ENCODE results near the gene CAPN12.

Gene CAPN12

GRCh38 chr19:38709119-38709518 is 35.2 kb downstream of the CAPN12 start:
- H3K27ac ChIP-seq (ENCODE audit: low read depth, low read length, severe bottlenecking) = no peak overlapping the region
- WGBS, 2 experiments (ENCODE audit: insufficient coverage in 2 of 2) = 94 to 98% methylated on average over 10 of the region's 10 CpGs
- H3K9me3 ChIP-seq (ENCODE audit: control insufficient read depth, low read length) = no peaks in the 10 kb centered on the region
- H3K4me3 ChIP-seq (ENCODE audit: extremely low read depth, insufficient read depth, low read length, poor library complexity, severe bottlenecking) = no peak overlapping the region
- H3K36me3 ChIP-seq (ENCODE audit: control insufficient read depth, insufficient read depth, low read length) = peaks cover 99% of the 10 kb centered on the region
- H3K4me1 ChIP-seq (ENCODE audit: control insufficient read depth, insufficient read depth, low read length, poor library complexity, severe bottlenecking) = peaks cover 4% of the 10 kb centered on the region

DNA sequence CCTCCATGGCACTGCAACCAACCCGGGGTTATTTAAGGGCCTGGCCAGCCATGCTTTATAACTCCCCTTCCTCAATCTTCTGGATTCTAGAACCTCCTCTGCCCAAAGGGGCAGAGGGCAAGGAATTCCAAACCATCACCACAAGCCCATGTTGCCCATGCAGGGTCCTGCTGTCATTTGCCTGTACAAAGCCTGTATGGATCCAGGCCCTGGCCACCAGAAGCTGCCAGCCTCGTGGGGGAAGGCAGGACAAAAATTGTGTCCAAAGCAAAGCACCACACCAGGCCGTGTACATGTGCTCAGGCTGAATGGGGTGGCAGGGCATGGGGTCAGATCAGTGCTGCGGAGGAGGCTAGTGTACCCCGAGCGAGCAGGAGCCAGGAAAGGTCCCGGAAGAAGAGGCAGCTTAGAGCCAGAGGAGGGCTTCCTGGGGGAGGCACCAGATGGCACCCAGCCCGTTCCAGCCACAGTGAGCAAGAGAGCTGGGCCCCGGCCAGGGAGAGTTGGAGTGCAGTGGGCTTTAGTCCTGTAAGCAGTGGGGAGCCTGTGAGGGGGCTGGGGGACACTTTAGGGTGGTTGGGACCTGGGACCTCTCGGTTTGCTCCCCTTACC is 35.8 kb downstream of the CAPN12 start:
- Histone ChIP-seq H3K4me1 (ENCODE audit: control insufficient read depth, insufficient read depth, low read length, poor library complexity, severe bottlenecking) (peaks cover 4% of the 10 kb centered on the region), H3K4me3 (ENCODE audit: extremely low read depth, insufficient read depth, low read length, poor library complexity, severe bottlenecking) (no peak overlapping the region), H3K27ac (ENCODE audit: low read depth, low read length, severe bottlenecking) (no peak overlapping the region), H3K36me3 (ENCODE audit: control insufficient read depth, insufficient read depth, low read length) (peaks cover 99% of the 10 kb centered on the region), H3K9me3 (ENCODE audit: control insufficient read depth, low read length) (no peaks in the 10 kb centered on the region)
- 92 to 94% methylated on average over 6 to 9 of the region's 10 CpGs for WGBS, 2 experiments (ENCODE audit: insufficient coverage in 2 of 2)

DNA sequence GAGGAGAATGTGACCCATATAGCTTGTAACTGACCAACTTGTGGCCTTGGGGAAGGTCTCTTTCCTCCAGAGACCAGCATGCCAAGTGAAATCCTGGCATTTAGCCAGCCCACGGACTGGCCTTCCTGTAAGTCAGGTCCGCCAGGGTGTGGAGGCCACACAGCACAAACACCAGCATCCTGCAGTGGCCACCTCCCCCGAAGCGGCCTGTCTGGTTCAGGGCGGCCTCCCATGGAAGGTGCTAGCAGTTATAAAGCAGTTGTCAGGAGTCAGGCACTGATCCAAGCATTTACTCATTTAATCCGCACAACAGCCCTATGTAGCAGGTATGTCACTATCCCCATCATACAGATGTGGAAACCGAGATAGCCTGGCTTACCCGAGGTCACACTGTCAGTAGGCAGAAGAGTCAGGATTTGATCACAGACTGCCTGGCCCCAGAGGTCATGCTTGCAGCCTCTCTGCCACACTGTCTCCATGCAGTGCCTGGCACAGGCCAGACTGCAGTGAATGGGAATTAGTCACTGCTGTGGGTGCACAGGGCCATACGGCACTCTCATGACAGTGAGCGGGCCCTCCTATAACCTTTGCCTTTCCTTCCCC is 36.7 kb downstream of the CAPN12 start:
- WGBS, 2 experiments (ENCODE audit: insufficient coverage in 2 of 2) = 95 to 98% methylated on average over 9 of the region's 10 CpGs
- Histone ChIP-seq H3K27ac (ENCODE audit: low read depth, low read length, severe bottlenecking) (no peak overlapping the region), H3K9me3 (ENCODE audit: control insufficient read depth, low read length) (no peaks in the 10 kb centered on the region), H3K4me1 (ENCODE audit: control insufficient read depth, insufficient read depth, low read length, poor library complexity, severe bottlenecking) (peaks cover 4% of the 10 kb centered on the region), H3K4me3 (ENCODE audit: extremely low read depth, insufficient read depth, low read length, poor library complexity, severe bottlenecking) (no peak overlapping the region), H3K36me3 (ENCODE audit: control insufficient read depth, insufficient read depth, low read length) (peaks cover 99% of the 10 kb centered on the region)

DNA sequence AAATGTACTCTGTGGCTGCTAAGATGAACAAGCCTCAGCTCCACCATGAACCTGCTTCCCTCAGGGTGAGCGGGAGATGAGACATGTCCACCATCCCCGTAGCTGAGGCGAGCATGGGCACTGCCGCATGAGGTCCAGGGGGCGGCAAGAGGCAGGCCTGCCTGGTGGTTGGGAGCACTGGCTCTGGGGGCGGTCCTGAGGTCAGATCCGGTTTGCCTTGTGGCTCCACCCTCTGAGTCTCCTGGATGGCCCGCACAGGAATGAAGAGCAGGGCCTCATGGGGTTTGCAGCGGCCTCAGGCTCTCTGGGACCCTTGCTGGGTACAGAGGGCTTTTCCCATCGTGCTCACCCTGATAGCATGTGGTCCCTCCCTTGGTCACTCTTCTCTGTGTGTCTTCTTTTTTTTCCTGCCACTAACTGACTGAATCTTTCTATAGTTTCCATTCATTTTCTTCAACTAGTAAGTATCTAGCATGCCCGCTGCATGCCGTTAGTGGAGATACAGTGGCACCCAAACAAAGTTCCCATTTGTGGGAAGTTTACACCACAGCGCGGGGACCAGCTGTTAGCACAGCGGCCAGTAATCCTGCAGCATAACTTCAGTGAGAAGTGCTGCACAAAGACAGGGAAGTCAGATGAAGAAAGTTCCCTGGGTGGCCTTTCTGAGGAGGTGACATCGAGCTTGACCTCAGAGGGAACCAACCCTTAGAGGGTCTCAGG is 37.3 kb downstream of the CAPN12 start:
- Histone ChIP-seq H3K4me3 (ENCODE audit: extremely low read depth, insufficient read depth, low read length, poor library complexity, severe bottlenecking) (no peak overlapping the region), H3K27ac (ENCODE audit: low read depth, low read length, severe bottlenecking) (no peak overlapping the region), H3K9me3 (ENCODE audit: control insufficient read depth, low read length) (no peaks in the 10 kb centered on the region), H3K36me3 (ENCODE audit: control insufficient read depth, insufficient read depth, low read length) (peaks cover 100% of the 10 kb centered on the region), H3K4me1 (ENCODE audit: control insufficient read depth, insufficient read depth, low read length, poor library complexity, severe bottlenecking) (peaks cover 4% of the 10 kb centered on the region)
- 91% methylated on average over 15 to 16 of the region's 16 CpGs for WGBS, 2 experiments (ENCODE audit: insufficient coverage in 2 of 2)

GRCh38 chr19:38705197-38706019 is 38.9 kb downstream of the CAPN12 start:
- Histone ChIP-seq H3K36me3 (ENCODE audit: control insufficient read depth, insufficient read depth, low read length) (peaks cover 100% of the 10 kb centered on the region), H3K9me3 (ENCODE audit: control insufficient read depth, low read length) (no peaks in the 10 kb centered on the region), H3K4me3 (ENCODE audit: extremely low read depth, insufficient read depth, low read length, poor library complexity, severe bottlenecking) (no peak overlapping the region), H3K27ac (ENCODE audit: low read depth, low read length, severe bottlenecking) (no peak overlapping the region), H3K4me1 (ENCODE audit: control insufficient read depth, insufficient read depth, low read length, poor library complexity, severe bottlenecking) (no peaks in the 10 kb centered on the region)
- 95 to 96% methylated on average over 20 to 22 of the region's 22 CpGs for WGBS, 2 experiments (ENCODE audit: insufficient coverage in 2 of 2)

- Histone ChIP-seq H3K27ac (ENCODE audit: low read depth, low read length, severe bottlenecking) (no peak overlapping the region), H3K9me3 (ENCODE audit: control insufficient read depth, low read length) (no peaks in the 10 kb centered on the region), H3K4me3 (ENCODE audit: extremely low read depth, insufficient read depth, low read length, poor library complexity, severe bottlenecking) (no peak overlapping the region), H3K36me3 (ENCODE audit: control insufficient read depth, insufficient read depth, low read length) (peaks cover 99% of the 10 kb centered on the region), H3K4me1 (ENCODE audit: control insufficient read depth, insufficient read depth, low read length, poor library complexity, severe bottlenecking) (no peaks in the 10 kb centered on the region)
- 96% methylated on average over 11 to 13 of the region's 13 CpGs for WGBS, 2 experiments (ENCODE audit: insufficient coverage in 2 of 2)
Observed at GRCh38 chr19:38704488-38705026, 39.7 kb downstream of the CAPN12 start.

DNA sequence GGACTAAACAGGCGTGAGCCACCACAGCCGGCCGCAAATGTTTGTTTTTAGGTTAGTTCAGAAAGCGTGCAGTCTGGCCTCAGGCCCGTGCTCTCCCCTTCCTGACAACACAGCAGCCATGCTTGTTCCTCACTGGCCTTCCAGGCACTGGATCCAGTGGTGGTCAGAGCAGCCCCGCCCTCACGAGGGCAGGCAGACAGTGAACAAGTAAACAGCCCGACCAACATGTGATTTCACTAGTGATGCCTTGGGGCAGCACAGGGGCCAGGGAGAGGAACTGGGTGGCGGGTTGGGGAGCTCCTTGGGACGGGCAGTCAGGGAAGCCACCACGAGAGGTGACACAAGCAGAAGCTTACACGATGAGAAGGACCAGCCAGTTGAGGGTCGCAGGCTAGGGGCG is 40.8 kb downstream of the CAPN12 start:
- Histone ChIP-seq H3K27ac (ENCODE audit: low read depth, low read length, severe bottlenecking) (no peak overlapping the region), H3K4me3 (ENCODE audit: extremely low read depth, insufficient read depth, low read length, poor library complexity, severe bottlenecking) (no peak overlapping the region), H3K36me3 (ENCODE audit: control insufficient read depth, insufficient read depth, low read length) (peaks cover 99% of the 10 kb centered on the region), H3K9me3 (ENCODE audit: control insufficient read depth, low read length) (no peaks in the 10 kb centered on the region), H3K4me1 (ENCODE audit: control insufficient read depth, insufficient read depth, low read length, poor library complexity, severe bottlenecking) (peaks cover 3% of the 10 kb centered on the region)
- 95% methylated on average over 11 to 14 of the region's 14 CpGs for WGBS, 2 experiments (ENCODE audit: insufficient coverage in 2 of 2)

DNA sequence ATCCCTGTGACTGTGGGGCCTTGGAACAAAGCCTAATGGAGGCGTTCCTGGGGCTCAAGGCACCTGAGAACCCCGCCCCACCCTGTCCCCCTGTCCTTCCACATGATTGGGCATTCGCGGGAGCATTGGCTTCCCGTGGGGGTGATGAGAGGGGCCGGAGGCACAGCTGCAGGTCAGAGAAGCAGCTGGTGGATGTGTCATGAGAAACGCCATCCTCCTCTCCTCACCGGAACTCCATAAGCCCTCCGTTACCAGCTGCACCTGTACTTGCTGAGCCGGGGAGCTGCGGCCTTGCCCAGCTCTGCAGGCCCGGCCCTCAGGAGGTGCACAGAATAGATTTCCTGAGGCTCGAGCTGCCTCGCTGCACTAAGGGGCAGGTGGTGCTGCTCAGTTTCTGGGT is 42.0 kb downstream of the CAPN12 start:
- no peaks in the 10 kb centered on the region for H3K9me3 ChIP-seq (ENCODE audit: control insufficient read depth, low read length)
- H3K27ac ChIP-seq (ENCODE audit: low read depth, low read length, severe bottlenecking) = no peak overlapping the region
- no peak overlapping the region for H3K4me3 ChIP-seq (ENCODE audit: extremely low read depth, insufficient read depth, low read length, poor library complexity, severe bottlenecking)
- H3K36me3 ChIP-seq (ENCODE audit: control insufficient read depth, insufficient read depth, low read length) = peaks cover 98% of the 10 kb centered on the region
- 91 to 98% methylated on average over 5 to 12 of the region's 14 CpGs for WGBS, 2 experiments (ENCODE audit: insufficient coverage in 2 of 2)
- H3K4me1 ChIP-seq (ENCODE audit: control insufficient read depth, insufficient read depth, low read length, poor library complexity, severe bottlenecking) = peaks cover 6% of the 10 kb centered on the region

DNA sequence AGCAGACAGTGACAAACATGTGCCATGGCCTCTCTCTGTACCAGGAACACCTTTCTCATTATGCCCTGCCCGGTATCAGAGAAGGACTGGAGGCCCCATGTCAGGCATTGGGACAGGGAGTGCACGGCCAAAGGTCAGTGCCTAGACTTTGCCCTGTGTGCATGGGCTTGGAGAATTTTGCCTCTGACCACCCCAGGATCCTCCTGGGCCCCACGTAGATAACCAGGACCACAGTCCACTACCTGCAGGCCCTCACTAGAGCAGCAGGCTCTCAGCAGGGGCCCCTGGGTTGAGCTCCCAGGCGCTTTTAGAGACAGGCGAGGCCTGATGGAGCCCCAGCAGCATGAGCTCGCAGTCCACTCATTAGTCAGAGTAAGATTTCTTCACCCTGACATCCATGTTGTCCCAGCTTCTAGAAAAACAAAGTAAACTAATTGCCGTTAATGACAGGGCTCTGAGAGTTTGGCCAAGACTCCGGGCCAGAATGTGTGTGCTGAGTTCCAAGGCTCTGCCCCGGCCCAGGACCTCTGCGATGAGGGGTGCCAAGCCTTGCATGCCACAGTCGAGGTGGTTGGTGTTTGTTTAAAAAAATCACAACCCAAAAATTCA is 42.7 kb downstream of the CAPN12 start:
- Histone ChIP-seq H3K36me3 (ENCODE audit: control insufficient read depth, insufficient read depth, low read length) (peaks cover 98% of the 10 kb centered on the region), H3K4me1 (ENCODE audit: control insufficient read depth, insufficient read depth, low read length, poor library complexity, severe bottlenecking) (peaks cover 10% of the 10 kb centered on the region), H3K4me3 (ENCODE audit: extremely low read depth, insufficient read depth, low read length, poor library complexity, severe bottlenecking) (no peak overlapping the region), H3K27ac (ENCODE audit: low read depth, low read length, severe bottlenecking) (no peak overlapping the region), H3K9me3 (ENCODE audit: control insufficient read depth, low read length) (no peaks in the 10 kb centered on the region)
- WGBS, 2 experiments (ENCODE audit: insufficient coverage in 2 of 2) = 97 to 98% methylated on average over 10 to 11 of the region's 11 CpGs

GRCh38 chr19:38700902-38701454 is 43.3 kb downstream of the CAPN12 start:
- WGBS, 2 experiments (ENCODE audit: insufficient coverage in 2 of 2) = 94 to 96% methylated on average over 15 to 16 of the region's 18 CpGs
- Histone ChIP-seq H3K36me3 (ENCODE audit: control insufficient read depth, insufficient read depth, low read length) (peaks cover 98% of the 10 kb centered on the region), H3K27ac (ENCODE audit: low read depth, low read length, severe bottlenecking) (no peak overlapping the region), H3K4me3 (ENCODE audit: extremely low read depth, insufficient read depth, low read length, poor library complexity, severe bottlenecking) (no peak overlapping the region), H3K9me3 (ENCODE audit: control insufficient read depth, low read length) (no peaks in the 10 kb centered on the region), H3K4me1 (ENCODE audit: control insufficient read depth, insufficient read depth, low read length, poor library complexity, severe bottlenecking) (peaks cover 11% of the 10 kb centered on the region)
